GM12864 (cell line): ENCODE data around the gene ALPL.

Source experiments
- DNase-seq: peaks from one replicate; pipeline ENCODE4 v3.0.0-alpha.2; 2011; ENCODE audit warnings: low read depth
- H3K4me3 ChIP-seq: 2 replicates; pipeline ENCODE4 v1.5.1; 2011; ENCODE audit warnings: mild to moderate bottlenecking, low read depth, low read length, control low read depth
- TF ChIP-seq, protein P1 (sequence below): IDR thresholded peaks from 2 replicates; pipeline ENCODE4 v1.5.1; 2011; ENCODE audit warnings: low read depth, mild to moderate bottlenecking, moderate library complexity, low read length, control low read depth, inconsistent platforms; ENCODE audit errors: missing control alignments

Gene ALPL

DNA sequence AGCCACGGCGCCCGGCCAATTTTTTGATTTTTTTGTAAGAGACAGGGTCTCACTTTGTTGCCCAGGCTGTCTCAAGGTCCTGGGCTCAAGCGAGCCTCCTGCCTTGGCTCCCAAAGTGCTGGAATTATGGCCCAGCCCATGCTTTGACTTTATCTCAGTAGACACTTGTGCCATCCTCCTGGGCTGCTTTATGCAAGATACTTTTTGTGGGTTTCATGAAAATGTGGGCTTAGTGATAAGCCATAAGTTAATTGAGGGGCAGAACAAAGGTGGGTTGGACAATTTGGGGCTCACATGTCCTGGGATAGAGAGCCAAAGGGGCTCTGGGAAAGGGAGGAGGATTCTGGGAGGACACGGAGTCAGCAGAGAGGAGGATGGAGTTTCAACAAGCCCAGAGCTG, 22.0 kb downstream of the ALPL start:
- no peak overlapping the region for H3K4me3 ChIP-seq
- no peak for DNase-seq
- TF ChIP-seq, protein P1, sequence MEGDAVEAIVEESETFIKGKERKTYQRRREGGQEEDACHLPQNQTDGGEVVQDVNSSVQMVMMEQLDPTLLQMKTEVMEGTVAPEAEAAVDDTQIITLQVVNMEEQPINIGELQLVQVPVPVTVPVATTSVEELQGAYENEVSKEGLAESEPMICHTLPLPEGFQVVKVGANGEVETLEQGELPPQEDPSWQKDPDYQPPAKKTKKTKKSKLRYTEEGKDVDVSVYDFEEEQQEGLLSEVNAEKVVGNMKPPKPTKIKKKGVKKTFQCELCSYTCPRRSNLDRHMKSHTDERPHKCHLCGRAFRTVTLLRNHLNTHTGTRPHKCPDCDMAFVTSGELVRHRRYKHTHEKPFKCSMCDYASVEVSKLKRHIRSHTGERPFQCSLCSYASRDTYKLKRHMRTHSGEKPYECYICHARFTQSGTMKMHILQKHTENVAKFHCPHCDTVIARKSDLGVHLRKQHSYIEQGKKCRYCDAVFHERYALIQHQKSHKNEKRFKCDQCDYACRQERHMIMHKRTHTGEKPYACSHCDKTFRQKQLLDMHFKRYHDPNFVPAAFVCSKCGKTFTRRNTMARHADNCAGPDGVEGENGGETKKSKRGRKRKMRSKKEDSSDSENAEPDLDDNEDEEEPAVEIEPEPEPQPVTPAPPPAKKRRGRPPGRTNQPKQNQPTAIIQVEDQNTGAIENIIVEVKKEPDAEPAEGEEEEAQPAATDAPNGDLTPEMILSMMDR: no peak

- DNase-seq: no peak
- H3K4me3 ChIP-seq: no peak overlapping the region
- TF ChIP-seq, protein P1: no peak
Observed at GRCh38 chr1:21532496-21532895, 23.3 kb downstream of the ALPL start.

GRCh38 chr1:21532992-21533534, 23.8 kb downstream of the ALPL start:
- no peak for DNase-seq
- TF ChIP-seq, protein P1: no peak

DNA sequence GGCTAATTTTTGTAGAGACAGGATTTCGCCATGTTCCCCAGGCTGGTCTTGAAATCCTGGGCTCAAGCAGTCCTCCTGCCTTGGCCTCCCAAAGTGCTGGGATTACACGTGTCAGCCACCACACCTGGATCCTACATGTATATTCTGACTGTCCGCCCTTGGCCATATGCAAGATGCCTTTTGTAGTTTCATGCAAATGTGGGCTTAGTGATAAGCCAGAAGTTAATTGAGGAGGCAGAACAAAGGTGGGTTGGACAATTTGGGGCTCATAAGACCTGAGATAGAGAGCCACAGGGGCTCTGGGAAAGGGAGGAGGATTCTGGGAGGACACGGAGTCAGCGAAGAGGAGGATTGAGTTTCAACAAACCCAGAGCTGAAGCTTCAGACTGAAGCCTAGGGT, 24.9 kb downstream of the ALPL start:
- H3K4me3 ChIP-seq: no peak overlapping the region
- TF ChIP-seq, protein P1: no peak
- DNase-seq: no peak

More at GRCh38 chr1:21532992-21533534, 23.8 kb downstream of the ALPL start:
- no peak overlapping the region for H3K4me3 ChIP-seq

DNA sequence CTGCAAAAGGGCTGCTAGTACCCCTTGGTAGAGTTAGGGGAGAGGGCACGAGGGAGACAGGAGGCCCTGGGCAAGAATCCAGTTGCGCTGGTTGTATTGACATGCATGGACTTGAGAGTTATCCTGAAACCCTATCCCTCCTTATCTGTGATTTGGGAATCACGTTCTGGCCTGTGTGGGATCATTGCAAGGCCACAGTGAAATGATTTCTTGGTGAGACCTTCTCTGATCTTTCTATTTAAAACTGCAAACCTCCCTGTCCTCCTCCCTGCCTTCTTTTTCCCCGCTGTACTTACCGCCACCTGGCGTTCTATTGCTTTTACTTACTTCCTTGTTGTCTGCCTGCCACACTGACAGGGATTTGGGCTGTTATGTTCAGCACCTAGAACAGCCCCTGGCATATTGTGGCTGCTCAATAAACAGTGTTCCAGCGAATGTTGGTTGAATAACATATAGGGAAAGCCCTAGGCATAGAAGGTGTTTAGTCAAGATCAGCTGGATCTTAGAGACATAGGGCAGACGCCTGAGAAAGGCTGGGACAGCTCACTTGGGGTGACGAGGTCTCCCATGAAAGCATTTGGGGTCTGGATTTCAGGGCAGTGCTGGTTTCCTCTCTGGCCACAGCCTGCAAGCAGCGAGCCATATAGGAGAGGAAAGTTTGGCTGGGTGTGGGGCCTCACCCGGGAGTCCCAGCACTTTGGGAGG, 25.6 kb downstream of the ALPL start:
- TF ChIP-seq, protein P1: peak; percentile 63
- H3K4me3 ChIP-seq: no peak overlapping the region
- DNase-seq: no peak

- no peak for DNase-seq
- H3K4me3 ChIP-seq: no peak overlapping the region
- TF ChIP-seq, protein P1: no peak
Observed at GRCh38 chr1:21536218-21536617, 27.0 kb downstream of the ALPL start.

DNA sequence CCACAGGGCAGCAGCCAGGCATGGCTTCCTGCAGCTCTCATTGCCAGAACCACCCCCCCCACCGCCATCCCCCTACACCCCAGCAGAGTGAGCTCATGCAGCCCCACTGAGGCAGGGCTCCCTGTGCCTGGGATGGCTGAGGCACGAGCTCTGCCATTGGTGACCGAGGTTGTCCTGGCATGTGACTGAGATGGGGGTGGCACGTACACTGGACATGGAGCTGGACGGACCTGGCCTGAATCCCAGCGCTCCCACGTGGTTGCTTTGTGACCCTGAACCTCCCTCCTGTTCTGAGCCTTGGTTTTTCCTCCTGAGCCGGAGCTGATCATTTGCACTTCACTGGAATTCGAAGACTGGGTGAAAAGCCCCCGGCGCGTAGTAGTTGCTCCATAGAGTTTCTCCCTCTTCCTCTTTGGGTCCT, 28.3 kb downstream of the ALPL start:
- DNase-seq: no peak
- TF ChIP-seq, protein P1: no peak
- no peak overlapping the region for H3K4me3 ChIP-seq
